COLO829 (cell line): ENCODE results near the gene PTPRT.
"Not testable (repeated sequence)": the region's sequence is repeated elsewhere in the genome, so short reads cannot be mapped to it uniquely, and the experiment has no call there.

Experiments
- DNase-seq: peaks from one replicate; pipeline ENCODE4 v3.0.0; 2012; ENCODE audit warnings: low spot score

The PTPRT gene

DNA sequence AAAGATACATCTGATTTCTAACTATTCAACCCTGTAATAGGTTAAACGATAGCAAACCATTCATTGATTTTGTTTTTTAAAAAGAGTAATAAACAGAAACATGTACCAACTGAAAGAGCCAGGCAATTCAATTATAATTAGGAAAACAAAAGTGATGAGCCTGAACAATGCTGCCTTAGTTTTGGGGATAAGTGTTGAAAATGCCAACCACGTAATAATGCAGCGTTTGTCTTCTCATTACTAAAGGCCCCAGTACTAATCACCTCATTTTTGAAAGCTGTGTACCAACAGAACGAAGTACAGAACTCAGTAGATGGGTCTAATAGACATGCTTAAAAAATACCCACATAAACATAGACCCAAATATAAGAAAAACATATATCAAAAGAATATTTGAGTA, 907.9 kb downstream of the PTPRT start:
- DNase-seq = no peak

GRCh38 chr20:42276718-42277602, 912.7 kb downstream of the PTPRT start:
- no peak for DNase-seq

GRCh38 chr20:42274986-42275385, 914.7 kb downstream of the PTPRT start:
- no peak for DNase-seq

DNA sequence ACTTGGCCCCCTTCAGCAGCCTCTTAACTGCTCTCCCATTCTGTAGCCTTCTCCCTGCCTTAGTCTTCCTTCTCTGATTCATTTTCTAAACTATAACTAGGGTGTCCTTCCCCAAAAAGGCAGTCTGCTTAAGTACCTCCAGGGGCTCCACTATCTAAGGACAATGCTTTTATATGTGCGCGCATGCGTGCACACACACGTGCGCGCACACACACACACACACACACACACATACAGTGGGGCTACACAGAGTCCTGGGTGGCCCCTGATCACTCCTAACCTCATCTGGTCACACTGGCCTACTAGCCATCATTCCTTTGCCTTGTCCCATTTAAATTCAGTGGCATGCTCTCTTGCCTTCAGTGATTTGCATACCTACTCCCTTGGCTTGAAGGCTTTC, 917.2 kb downstream of the PTPRT start:
- no peak for DNase-seq

- no peak for DNase-seq
Measured at GRCh38 chr20:42270539-42270938, 919.2 kb downstream of the PTPRT start.

- no peak for DNase-seq
Measured at GRCh38 chr20:42267793-42268384, 921.8 kb downstream of the PTPRT start.

GRCh38 chr20:42261766-42262270, 927.9 kb downstream of the PTPRT start:
- no peak for DNase-seq

DNA sequence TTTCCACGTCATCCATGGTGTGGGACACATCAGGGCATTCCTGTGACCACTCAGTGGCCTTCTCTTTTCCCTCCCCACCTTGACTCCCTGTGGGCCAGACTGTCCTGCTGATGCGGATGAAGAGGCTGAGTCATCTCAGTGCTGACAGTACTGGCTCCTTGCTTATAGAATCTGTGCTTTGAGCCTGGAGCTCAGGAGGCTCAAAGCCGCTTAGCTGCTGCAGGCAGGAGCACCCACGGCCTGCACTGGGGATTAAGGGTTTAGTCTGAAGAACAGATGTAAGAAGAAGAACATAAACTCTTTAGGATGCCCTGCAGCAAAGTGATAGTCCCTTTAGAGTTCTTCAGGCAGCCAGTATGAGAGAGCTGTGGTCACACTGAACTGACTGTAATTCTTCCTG, 929.5 kb downstream of the PTPRT start:
- no peak for DNase-seq

GRCh38 chr20:42259389-42259788, 930.3 kb downstream of the PTPRT start:
- DNase-seq = no peak

DNA sequence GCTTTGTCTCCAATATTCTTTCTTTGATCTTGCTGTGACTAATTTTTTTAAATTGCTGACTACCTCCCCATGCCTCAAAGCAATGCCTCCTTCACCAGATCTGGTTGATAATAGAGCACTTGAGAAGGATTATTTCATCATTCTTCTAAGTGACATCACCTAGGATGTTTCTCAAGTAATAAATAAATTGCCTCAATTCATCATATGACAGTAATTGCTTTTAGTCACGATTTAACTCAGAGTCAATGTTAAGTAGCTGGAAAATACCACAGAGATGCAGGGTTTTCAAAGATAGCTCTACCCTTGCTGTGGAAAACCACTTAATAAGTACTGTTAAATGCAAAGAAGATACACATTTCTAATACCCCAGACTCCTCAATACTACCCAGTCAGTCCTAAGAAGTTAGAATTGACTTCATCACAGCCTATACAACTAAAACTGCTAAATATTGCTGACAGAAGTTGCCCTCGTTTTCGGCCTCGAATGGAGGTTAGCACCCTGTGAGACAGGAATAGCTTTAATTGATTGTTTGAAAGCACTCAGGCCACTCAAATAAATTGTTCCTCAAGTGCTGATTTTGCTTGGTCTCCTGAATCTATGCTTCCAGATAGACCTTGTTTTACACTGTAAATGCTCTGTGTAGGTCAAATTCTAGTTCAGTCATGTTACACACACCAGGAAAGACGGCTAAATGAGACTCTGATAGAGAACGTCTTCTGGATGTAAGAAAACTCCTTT, 931.0 kb downstream of the PTPRT start:
- DNase-seq = no peak

DNA sequence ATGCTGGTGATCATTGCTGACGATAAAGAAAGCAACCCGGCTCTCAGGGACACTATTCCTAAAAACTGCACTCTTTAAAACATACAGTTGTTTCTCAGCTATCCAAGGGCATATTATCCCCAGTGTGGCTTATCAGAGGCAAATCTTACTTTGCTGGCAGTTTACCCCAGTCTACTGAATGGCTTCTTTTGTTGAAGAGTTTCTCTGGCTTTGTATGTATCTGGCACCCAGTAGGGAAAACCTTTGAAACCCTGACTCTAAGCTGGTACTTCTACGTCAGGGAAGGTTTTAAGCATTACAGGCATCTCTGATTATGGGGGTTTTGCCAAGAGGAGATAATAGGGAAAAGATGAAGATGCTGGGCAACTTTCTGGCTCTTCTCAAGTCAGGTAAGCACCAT, 933.9 kb downstream of the PTPRT start:
- no peak for DNase-seq

- no peak for DNase-seq
Measured at GRCh38 chr20:42254673-42255072, 935.0 kb downstream of the PTPRT start.

GRCh38 chr20:42252116-42252515, 937.6 kb downstream of the PTPRT start:
- no peak for DNase-seq

DNA sequence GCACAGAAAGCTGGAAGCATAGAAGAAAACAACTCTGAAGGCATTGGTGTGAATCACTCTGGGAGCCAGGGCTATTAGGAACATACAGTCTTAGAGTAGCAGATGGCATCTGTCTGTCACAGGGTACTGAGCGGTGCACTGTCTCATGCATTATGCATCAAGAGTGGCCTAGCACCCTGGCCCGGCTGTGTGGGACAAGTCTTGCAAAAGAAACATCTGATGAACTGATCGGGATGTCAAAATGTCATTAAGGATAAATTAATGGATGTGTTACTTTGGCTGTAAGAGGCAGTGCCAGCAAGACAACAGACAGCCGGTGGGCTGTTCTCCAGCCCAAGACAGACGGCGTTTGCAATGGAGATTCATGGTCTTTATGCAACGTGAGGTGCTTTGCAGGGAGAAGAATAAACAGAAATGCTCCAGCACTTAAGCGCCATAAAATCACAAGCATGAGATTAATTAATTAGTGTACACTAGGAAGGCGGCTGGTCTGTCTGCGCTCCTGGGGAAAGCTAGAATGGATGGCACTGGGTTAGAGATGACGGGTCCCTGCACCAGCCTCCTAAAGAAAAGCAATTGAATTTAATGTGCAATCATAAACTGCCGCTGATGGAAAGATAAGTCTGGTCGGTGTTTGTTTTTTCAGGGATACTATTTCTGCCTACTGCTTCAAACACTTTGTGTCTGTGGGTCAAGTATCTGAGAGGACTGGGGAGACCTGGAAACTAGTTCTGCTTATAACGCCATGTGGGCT, 970.9 kb downstream of the PTPRT start:
- DNase-seq = no peak

- no peak for DNase-seq
Measured at GRCh38 chr20:42214074-42214473, 975.6 kb downstream of the PTPRT start.

DNA sequence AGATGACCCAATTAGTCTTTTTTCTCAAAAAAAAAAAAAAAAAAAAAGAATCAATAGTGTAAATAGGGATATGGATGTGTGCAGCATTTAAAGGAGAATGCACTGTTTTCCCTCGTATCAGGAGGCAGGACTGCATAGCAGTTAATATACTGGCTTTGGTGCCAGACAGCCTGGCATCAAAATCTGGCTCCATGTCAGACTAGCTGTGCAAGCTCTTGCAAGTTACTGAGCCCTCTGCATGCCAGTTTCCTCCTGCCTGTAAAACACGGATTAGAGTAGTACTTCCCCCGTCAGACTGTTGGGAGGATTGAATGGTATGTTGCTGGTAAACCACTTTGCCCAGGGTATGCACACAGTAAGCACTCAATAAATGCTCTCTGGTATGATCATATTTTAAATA, 977.3 kb downstream of the PTPRT start:
- no peak for DNase-seq

GRCh38 chr20:42206557-42206956, 983.1 kb downstream of the PTPRT start:
- not testable (repeated sequence) for DNase-seq

DNA sequence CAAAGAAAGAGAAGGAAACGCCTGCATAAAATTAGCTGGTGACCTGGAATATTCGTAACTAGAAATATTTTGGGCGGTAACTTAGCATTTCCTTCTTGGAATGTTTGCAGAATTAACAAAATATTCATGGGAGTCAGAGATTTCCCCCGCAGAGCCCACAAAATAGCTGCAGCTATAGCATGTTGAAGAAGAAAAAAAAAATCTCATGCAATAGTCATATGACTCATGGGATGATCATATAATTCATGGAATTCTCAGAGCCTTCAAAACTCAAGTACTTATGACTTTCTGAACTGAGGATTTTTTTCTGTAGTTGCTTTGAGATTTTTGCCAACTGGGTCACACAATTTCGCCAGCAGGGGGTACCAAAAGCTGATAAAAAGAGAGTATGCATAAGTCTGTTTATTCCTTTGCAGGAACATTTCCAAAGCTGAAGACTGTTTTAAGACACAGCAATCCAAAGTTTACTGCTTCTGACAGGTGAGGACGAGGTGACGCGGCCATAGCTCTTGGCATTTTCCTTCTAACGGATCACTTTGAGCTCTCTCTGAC, 985.5 kb downstream of the PTPRT start:
- no peak for DNase-seq

DNA sequence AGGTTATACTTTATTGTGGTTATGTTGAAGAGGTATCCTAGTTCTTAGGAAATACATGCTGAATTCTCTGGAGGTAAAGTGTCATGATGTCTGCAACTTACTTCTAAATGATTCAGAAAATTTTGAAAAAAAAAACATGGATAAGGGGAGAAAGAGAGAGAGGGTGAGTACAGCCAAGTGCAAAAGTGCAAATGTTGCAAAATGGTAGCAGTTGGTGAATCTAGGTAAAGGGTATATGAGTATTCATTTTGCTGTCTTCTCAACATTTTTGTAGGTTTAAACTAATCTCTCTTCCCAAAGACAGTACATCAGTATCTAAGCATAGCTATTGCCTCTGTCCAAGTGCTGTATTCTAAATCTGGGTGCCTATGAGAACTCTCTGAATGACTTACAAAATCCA, 992.1 kb downstream of the PTPRT start:
- no peak for DNase-seq

DNA sequence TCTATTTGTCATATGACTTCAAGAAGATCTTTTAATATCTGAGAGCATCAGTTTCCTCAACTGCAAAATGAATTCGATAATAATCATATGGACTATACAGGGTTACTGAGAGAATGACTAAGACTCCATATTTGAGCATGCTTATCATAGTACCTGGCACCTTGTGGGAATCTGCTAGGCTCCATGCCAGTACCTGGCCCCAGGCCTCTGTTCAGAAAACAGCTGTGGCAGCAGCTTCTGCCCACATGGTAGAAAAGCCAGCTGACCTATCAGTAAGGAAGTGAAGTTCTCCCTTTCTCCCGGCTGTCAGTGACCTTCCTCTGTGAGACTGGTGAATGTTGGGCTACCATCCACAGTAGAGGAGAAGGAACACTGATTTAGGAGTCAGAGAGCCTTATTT, 996.6 kb downstream of the PTPRT start:
- no peak for DNase-seq

DNA sequence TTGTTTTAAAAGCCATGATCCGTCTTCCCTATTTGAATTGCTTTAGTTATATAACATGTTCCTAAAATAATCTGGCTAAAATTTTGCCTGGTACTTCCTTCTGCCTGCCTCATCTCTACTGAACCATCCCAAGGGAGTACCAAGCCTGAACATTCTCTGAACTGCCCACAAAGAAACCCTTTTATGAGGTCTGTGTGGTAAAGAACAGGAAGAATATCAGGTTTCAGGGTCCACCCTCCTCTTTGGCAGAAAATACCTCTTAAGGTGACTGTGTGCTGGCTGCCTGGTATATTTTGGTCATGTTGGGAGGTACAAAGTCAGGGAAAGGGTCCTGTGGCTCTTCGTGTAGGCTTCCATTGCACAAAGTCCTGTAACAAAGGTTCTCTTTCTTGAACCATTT, 997.4 kb downstream of the PTPRT start:
- no peak for DNase-seq
